HG02973 (cell line): ENCODE data around the gene TNFRSF19.

Experiments
- ATAC-seq: cut with Tn5 transposase; IDR thresholded peaks from one replicate; pipeline ENCODE4 v1.9.1; 2021; ENCODE audit warnings: moderate library complexity; ENCODE audit not compliant: unreplicated experiment

The TNFRSF19 gene

GRCh38 chr13:23600534-23600933 lies 30.3 kb downstream of the TNFRSF19 start:
- ATAC-seq, result no peak

DNA sequence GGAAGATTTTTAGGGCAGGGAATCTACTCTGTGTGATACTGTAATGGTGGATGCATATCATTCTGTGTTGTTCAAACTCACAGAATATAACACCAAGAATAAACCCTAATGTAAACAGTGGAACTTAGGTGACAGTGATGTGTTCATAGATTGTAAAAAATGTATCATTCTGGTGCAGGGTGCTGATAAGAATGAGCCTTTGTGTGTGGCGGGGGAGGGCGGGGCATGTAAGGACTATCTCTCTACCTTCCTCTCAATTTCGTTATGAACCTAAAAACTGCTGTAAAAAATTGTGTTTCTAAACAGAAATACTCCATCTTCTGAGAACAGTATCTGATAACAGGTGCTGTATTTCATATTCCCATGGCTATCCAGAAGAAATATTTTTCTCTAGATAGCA lies 35.6 kb downstream of the TNFRSF19 start:
- no peak for ATAC-seq

DNA sequence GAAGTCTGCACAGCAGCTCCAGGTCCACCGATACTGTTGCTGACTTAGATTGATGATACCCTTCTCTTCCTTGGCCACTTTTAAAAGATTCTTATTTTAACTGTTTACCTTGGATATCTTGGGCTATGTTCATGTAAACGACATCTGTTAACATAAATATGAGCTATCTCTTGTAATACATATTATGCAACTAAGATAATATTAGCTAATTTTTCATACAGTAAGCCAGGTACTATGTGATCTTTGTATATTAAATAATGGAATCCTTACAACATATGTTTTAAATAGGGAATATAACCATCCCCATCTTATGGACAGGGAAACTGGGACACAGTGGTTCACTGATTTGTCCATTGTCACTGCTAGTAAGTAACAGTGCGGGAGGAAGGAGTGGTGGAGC lies 37.9 kb downstream of the TNFRSF19 start:
- no peak for ATAC-seq

GRCh38 chr13:23608701-23609413 lies 38.6 kb downstream of the TNFRSF19 start:
- no peak for ATAC-seq

DNA sequence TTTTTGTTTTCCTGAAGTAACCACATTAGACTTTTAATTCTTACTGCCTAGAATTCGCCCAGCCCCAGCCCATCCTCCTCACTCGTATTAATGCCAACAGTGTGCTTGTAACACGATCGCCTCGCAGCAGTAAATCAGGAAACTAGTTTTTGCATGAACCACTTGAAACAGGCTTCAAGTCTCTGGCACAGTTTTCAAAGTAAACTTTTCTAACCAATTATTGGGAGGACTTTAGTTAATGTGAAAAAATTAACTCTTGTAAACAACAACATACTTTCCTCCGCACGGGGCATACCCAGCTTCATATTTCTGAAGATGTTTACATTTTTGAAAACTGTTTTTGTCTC lies 39.2 kb downstream of the TNFRSF19 start:
- no peak for ATAC-seq

DNA sequence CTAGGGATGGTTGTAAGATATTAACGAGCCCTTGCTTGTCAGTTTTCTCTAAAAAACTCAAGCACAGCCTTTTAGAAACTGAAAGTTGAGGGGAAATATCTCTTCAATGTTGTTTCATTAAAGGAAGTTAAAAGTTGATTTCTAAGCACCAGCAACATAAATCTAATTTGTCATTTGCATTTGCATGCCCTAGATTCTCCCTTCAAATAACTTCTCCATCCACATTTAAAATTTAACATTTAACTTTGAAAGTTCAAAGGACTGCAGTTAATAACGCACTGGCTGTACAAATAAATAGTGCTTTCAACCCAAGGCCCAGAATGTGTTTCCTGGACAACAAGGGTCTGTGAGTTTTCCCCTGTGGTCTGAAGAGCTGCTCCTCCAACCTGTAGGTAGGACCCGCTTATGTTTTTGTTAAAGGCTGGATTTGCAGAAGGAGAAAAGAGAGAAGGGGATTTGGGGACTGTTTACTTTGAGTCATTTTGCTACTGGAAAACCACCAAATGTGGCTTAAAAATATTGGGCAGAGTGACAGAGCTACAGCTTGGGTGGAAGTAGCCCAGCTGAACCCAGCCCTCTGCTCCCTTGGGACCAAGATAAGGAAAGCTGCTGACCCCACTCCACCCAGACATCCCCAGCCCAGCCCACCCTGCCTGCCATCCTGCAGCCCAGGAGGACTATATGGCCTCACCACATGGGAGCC lies 39.8 kb downstream of the TNFRSF19 start:
- no peak for ATAC-seq

GRCh38 chr13:23610966-23611491 lies 40.8 kb downstream of the TNFRSF19 start:
- ATAC-seq, result no peak

DNA sequence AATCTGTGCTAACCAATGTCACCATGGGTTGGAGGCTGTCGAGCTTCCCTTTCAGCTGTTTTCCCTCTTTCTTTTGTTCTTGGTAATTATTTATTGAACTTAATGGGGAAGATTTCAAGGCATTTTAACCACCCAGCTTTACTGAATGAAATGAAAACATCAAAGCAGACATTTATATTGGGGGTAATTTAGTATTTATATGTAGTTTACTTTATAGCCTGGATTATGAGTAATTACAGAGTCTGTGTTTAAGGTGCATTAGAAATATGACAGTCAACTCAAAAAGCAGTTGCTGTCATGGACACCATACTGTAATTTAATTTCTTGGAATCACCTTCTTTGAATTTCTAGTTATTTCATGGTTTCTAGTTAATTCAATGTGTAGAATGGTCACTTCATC lies 42.0 kb downstream of the TNFRSF19 start:
- no peak for ATAC-seq

DNA sequence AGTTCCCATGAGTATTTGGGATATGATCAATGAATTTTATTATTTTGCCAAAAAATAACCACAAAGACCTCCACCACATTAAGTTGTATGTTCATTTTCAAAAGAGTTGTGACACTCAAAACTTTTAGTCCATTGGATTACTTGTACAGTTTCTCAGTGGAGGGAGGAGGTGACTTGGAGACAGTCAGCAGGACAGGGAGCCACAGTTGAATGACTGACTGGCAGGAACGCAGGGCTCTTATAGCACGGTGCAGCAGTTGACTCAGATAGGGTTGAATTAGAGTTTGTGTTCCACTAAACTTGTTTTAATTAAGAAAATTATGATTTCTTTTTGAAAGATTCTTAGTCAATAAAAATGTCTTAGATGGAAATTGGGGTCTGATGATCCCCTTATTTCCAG lies 42.5 kb downstream of the TNFRSF19 start:
- no peak for ATAC-seq

DNA sequence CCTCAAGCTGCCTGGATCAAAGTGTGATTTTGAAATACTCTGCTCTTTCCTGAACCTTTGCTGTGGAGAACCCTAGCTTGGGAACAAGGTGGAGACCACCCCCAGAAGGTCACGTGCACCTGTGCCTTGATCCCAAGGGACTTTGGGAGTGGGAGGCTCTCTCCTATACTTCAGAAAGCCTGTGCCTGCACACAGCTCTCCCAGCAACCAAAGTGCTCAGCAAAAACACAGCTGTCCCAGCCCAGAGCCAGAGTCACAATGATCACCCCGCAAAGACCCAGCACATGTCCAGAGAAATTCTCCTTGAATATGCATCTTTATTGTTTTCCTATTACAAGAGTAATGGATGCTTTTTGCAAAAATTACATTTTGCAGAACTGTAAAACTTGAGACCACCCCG lies 43.4 kb downstream of the TNFRSF19 start:
- no peak for ATAC-seq

GRCh38 chr13:23615395-23616081 lies 45.3 kb downstream of the TNFRSF19 start:
- ATAC-seq, result no peak

DNA sequence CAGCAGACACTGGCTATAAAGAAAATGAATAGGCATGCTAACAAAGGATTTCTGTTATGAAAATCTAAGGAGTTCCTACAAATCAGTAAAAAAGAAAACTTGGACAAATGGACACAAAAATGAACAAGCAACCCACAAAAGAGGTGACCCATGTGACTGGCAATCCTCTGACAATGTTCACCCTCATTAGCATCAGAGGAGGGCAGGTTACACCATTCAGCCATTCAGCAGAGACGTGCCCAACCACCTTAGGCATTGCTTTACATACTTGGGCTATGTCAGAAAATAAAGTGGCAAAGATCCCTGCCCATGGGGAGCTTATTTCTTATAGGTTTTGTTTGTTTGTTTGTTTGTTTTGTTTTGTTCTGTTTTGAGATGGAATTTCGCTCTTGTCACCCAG lies 46.0 kb downstream of the TNFRSF19 start:
- ATAC-seq, result no peak

DNA sequence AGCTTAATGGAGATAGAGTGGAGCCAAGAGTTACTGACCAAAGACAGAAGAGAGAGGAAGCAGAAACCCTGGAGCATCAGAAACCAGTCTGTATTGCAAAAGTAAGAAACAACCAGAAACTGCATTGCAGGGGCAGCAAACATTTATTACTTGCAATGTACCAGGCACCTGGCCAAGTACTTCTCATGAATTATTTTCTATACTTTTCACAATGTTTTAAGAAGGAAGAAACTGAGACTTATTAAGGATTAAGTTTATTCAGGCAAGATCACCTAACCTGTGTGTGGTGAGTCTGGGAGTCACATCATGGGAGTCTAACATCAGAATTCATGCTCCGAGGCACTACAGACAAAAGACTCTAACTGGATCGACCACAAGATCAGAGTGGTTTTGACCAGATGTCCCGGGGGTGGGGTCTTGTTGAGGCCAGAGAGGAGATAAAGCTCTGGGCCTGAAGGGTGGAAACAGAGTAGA lies 47.4 kb downstream of the TNFRSF19 start:
- no peak for ATAC-seq

DNA sequence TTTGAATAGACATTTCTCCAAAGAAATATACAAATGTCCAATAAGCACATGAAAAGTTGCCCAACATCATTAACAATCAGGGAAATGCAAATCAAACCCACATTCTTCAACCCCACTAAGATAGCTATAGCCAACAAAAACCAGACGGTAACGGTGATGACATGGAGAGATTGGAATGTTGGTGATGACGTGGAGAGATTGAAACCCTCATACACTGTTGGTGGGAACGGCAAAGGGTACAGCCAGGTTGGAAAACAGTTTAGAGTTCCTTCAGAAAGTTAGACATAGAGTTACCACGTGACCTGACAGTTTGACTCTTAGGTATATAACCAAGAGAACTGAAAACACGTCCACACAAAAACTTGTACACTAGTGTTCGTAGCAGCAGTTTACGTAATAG lies 48.1 kb downstream of the TNFRSF19 start:
- no peak for ATAC-seq

DNA sequence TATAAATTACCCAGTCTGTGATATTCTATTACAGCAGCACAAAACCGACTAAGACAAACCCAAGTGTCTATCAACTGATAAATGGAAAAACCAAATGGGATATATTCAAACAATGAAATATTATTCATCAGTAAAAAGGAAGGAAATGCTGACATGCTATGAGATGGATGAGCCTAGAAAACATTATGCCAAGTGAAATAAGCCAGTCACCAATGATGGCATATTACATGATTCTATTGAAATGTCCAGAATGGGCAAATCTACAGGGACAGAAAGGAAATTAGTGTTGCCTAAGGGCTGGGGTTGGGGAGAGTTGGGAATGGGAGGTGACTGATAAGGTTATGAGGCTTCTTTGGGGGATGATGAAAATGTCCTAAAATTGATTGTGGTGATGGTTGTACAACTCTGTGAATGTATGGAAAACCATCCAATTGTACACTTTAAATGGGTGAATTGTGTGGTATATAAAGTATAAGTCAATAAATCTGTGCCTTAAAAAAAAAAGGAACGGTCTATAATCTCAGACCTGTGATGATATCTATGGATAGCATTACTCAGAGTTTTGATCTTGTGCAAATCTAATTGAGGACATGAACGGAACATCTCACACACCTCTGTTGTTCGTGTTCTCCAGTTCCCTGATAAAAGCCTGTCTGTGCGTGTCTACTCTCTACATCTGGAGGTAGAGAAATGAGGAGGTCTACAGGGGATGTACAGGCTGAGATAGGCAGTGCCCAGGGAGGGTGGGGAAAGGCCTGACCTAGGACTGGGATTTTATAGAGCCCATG lies 49.0 kb downstream of the TNFRSF19 start:
- ATAC-seq, result no peak

DNA sequence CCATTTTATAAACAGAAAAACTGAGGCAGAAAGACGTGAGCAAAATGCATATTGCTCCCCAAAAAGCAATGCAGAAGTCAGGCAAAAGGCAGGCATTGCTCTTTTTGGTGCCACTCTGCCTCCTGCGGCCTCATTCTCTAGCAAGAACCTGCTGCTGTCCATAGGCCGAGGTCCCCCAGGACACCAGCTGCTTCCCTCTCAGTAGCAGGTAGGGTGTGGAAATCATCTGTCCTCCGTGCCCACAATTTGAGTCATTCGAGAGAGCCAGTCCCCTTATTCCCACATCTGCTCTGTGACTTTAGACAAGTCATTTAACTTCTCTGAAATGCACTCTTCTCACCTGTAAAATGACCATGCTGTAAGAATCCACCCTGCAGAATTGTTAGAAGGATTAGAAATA lies 50.0 kb downstream of the TNFRSF19 start:
- no peak for ATAC-seq

DNA sequence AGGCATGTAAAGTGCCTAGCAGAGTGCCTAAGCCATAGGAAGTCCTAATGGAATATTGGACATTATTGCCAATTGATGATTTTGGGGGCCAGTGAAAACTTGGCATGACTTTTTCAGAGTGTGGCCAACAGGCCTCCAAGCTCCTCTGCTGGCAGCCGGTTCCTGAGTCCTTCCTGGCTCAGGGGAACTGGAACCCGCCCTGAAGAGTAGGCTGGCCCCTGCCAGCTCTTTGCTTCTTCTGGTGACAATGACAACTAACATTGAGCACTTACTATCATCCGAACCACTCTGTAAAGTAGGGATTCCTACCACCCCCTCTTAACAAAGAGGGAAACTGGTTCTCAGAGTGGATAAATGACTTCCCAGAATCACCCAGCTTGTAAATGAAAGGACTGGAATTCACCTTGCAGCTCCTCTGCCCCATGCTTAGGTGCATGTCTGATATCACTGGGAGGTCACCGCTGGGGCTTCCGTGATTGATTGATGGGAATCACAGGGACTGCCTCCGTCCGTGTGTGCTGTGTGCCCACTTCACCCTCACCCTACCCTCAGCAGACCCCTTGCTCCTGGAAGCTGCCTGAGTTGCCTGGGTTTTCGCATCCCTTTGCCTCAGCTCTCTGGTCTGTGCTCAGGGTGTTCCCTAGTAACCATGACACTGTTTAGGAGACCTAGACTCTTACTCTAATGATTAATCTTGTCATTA lies 50.6 kb downstream of the TNFRSF19 start:
- ATAC-seq, result no peak

DNA sequence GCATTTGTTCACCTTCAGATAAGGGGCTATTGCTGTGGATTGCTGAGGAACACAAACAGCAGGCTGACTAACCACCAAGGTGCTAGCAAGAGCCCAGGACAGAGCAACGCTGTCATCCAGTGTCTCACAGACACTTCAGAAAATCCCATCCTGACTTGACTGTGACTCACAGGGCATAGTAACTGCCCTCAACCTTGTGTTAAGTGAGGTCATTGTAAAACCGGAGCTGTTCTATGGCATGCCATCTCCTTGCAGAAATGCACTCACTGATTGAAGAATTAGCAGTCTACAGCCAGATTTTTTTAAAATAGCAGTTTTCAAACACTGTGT lies 51.1 kb downstream of the TNFRSF19 start:
- ATAC-seq, result no peak

DNA sequence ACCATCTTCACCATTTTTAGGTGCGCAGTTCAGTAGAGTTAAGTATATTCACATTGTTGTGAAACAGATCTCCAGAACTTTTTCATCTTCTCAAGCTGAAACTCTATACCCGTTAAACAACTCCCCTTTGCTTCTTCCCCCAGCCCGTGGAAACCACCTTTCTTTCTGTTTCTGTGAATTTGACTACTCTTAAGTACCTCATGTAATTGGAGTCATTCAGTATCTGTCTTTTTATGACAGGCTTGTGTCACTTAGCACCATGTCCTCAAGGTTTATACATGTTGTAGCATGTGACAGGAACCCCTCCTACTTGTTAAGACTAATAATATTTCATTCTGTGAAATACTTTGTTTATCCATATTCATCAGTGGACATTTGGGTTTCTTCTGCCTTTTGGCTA lies 52.8 kb downstream of the TNFRSF19 start:
- no peak for ATAC-seq

DNA sequence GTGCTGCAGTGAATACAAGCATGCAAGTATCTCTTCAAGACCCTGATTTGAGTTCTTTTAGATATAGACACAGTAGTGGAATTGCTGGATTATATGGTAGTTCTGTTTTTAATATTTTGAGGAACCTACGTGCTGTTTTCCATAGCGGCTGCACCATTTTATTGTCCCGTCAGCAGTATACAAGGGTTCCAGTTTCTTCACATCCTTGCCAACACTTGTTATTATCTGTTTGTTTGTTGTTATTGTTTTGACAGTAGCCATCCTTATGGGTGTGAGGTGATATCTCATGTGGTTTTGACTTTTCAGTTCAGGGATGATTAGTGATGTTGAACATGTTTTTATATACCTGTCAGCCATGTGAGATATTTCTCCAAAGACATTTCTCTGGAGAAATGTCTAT lies 53.2 kb downstream of the TNFRSF19 start:
- no peak for ATAC-seq

- ATAC-seq, result no peak
Observed at GRCh38 chr13:23626700-23627099, 56.5 kb downstream of the TNFRSF19 start.
